Stimulated activated CD4-positive, alpha-beta T cell treated with anti-CD3 and anti-CD28 coated beads, Interleukin-2, amount 100 ng/mL, for 4 hours (primary cell): ENCODE results near the gene SETX.

ENCODE experiments used
- DNase-seq: peaks from one replicate; pipeline ENCODE4 v3.0.0-alpha.2; 2020; ENCODE audit warnings: low read depth

The SETX gene

GRCh38 chr9:132216861-132217619 is 137.7 kb downstream of the SETX start:
- no peak for DNase-seq

DNA sequence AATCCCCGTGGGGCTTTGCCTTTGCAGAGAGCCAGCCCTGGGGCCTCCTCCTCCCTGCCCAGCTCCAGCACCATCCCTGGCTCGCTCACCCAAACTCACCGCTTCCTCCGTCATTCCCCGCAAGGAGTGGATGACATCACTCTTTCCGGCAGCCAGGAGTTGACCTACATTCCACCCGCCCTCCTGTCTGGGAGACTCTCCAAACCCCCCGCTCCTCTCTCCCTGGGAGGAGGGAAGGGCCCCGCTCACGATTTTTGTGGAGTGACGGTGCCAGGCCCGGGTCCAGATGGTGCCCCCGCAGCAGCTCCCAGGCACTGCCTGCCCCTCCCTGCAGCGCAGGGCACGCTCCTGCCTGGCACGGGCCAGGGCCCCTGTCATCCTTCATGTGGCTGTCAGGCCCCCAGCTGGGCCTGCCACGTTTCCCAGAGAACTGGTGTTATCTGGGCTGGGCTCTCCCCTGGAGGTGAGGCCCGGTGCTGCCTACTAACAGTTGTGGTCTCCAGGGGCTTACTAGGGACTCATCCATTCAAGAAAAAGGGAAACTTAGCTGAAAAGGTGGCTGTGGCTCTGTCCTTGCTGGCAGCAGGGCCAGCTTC is 140.7 kb downstream of the SETX start:
- DNase-seq, result no peak

GRCh38 chr9:132211570-132211969 is 143.2 kb downstream of the SETX start:
- no peak for DNase-seq
